OCI-LY1 (cell line): Measurements from ENCODE around the gene NPAS3.

Experiments
- CTCF ChIP-seq: fragments of 200-600 bp; sonication (generic), shearing (Covaris generic); IDR thresholded peaks from 2 replicates; pipeline ENCODE4 v1.5.1; 2017; ENCODE audit warnings: mild to moderate bottlenecking, antibody characterized with exemption, low read length, moderate library complexity, mixed read lengths
- EZH2 ChIP-seq: fragments of 200-600 bp; sonication (generic), shearing (Covaris generic); IDR thresholded peaks from 2 replicates; pipeline ENCODE4 v1.8.0; 2017; ENCODE audit warnings: borderline replicate concordance, mixed run types, mild to moderate bottlenecking, antibody characterized with exemption, low read length, moderate library complexity, mixed read lengths

GRCh38 chr14:33483110-33483509 is 544.4 kb downstream of the NPAS3 start:
- TF ChIP-seq CTCF (no peak), EZH2 (no peak)
